HG02943 (cell line): ENCODE results near the gene NDUFAF7.
"Not testable (repeated sequence)": the region's sequence is repeated elsewhere in the genome, so short reads cannot be mapped to it uniquely, and the experiment has no call there.

Experiments
- ATAC-seq: cut with Tn5 transposase; IDR thresholded peaks from one replicate; pipeline ENCODE4 v1.9.1; 2021; ENCODE audit warnings: mild to moderate bottlenecking, low read depth, moderate library complexity; ENCODE audit not compliant: unreplicated experiment

The NDUFAF7 gene

GRCh38 chr2:37274359-37274965 is 43.0 kb downstream of the NDUFAF7 start:
- no peak for ATAC-seq

- ATAC-seq = no peak
Observed at GRCh38 chr2:37276291-37276690, 44.8 kb downstream of the NDUFAF7 start.

DNA sequence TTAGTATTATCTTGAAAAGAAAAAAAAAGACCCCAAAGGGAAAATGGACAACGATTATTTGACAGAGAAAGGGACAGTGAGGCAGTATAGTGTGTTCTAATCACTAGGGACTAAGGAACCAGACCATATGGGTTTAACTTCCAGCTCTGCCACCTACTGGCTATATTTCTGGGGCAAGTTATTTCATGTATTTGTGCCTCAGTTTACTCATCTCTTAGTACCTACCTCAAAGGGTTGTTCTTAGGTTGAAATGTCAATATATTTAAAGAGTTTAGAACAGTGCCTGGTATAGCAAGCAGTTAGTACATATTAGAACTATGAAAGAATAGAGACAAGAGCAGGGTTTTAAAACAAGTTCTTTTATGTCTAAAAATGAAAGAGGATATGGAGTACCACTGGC is 50.5 kb downstream of the NDUFAF7 start:
- ATAC-seq = no peak

GRCh38 chr2:37282746-37283145 is 51.3 kb downstream of the NDUFAF7 start:
- no peak for ATAC-seq

DNA sequence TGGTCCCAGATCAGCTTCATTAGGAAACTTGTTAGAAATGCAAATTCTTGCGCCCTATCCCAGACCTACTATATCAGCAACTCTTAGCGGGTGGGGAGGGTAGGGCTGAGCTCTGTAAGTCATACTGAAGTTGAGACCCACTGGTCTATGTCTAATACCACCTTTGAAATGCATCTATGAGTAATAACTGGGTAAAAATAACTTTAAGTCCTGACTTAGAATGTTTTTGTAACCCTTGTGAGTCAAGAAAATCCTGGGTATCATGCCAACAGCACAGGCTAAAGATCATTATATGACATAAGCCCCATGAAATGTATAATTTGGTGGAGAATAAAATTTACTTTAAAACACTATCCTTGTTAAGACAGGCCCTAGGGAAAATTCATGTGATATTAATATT is 51.7 kb downstream of the NDUFAF7 start:
- ATAC-seq = no peak

DNA sequence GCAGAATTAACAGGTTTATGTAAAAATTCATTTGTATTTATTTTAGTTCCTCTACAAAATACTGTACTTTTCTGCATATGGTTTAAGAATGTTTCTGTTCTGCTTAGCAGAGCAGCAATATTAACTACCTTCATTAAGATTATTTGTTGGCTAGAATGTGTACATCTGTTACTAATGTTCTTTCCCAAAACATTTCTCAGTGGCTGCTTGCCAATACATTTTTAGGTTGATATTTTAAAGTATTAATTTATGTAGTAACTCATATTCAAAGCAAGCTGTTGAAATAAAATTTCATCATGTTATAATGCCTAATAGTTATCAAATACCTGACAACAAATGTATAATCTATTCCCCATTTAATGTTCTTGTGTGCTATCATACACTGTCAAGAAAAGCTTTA is 52.9 kb downstream of the NDUFAF7 start:
- no peak for ATAC-seq

DNA sequence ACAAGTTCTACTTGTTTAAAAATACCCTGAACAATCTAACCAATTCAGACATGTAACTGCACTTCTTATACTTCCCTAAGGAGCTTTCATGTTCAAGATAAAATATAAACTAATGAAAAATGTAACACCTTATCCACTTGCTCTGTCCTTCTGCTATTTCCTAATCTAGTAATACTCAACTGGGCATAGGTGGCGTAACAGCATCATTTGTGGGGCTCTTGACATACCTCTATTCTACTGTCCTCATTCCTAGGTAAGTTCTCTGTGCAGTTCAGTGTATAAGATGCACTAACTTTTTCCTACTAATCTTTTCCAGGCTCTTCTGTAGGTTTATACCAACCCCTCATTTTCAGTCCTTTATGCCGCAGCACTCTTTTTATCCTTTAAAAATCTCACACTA is 56.5 kb downstream of the NDUFAF7 start:
- ATAC-seq = no peak

GRCh38 chr2:37291680-37292079 is 60.2 kb downstream of the NDUFAF7 start:
- ATAC-seq = no peak

GRCh38 chr2:37294858-37295257 is 63.4 kb downstream of the NDUFAF7 start:
- not testable (repeated sequence) for ATAC-seq

DNA sequence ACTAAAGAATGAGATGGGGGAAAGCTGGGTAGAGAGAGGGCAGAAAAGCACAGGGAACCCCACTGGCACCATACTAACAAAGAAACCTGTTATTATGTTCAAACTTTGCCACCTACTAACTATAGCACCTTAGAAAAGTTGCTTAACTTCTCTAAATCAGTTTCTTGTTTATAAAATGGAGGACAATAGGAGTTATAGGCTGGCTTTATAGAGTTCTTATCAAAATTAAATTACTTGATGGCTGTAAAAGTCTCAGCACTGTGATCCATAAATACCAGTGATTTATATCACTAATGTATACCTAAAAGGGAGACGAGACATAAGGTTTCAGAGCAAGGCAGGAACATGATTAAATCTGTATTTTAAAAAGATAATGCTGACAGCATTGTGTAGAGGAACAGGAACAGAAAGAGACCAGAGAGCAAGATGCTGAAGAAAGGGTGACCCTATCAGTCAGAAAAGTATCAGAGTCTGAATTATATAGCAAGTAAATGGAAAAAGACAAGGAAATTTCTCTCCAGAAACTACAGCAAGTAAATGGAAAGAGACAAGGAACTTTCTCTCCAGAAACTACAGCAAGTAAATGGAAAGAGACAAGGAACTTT is 64.1 kb downstream of the NDUFAF7 start:
- no peak for ATAC-seq

DNA sequence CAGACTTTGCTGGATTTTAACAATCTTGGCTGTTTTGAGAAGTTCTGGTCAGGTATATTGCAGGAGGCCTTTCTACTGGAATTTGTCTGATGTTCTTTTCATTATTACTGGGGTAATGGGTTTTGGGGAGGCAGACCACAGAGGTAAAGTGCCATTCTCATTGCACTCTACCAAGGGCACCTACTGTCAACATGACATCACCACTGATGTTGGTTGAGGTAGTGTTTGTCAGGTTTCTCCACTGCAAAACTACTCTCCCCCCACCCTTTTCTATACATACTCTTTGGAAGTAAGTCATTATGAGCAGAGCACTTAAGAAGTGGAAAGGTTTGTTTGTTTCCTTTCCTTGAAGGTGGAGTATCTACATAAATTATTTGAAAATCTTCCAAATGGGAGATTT is 66.2 kb downstream of the NDUFAF7 start:
- no peak for ATAC-seq
